NCI-H187 (cell line): Measurements from ENCODE around the gene COL6A1.

Source experiments
- DNase-seq, 2 experiments: peaks; one replicate each; lab custom pipeline; 2025; lab: John Stamatoyannopoulos, UW

The COL6A1 gene

DNA sequence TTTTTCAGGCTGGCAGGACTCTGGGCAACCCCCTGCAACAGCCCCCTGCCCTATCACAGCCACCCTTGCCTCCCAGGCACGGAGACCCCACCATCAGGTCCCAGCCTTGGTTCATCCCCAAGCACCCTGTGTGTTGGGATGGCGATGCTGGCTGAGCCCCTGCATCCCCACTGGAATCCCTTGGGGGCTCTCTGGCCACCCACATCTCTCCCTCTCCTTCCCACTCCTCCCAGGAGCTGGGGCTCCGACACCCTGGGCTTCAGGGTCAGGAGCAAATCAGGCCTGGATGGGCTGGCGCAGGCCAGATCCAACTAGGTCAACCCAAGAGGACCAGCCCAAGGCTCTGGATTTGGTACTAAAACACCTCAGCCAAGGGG is 25.9 kb downstream of the COL6A1 start:
- no peak for DNase-seq

DNA sequence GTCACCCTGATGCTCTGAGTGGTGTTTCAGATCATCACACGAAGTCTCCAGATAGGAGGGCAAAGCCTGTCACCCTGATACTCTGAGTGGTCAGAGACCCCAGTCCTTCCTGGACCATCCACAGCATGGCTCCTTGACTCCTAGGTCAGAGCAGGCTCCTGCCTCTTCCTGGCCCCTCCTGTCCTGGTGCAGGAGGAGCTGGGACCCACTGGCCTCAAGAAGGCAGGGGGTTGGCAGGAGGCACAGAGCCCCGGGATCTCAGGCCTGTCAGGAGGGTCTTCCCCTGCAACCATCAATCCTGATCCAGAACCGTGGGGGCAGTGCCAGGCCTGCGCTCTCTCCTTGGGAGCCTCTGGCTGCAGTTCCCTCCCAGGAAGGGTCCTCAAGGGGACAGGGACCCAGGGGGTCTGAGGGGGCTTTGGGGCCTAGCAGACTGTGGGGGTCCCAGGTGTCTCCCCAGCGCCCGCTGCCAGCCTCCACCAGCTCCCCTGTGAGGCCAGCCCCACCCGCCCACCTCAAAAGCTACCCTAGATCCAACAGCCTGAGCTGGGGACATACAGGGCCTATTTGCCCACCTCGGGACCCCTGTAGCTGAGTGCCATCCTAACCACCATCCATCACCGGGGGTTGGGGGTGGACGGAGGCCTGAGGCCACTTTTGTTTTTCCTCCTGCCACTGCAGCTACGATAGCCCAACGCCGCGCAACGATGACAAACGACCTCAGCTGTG is 27.5 kb downstream of the COL6A1 start:
- no peak for DNase-seq

DNA sequence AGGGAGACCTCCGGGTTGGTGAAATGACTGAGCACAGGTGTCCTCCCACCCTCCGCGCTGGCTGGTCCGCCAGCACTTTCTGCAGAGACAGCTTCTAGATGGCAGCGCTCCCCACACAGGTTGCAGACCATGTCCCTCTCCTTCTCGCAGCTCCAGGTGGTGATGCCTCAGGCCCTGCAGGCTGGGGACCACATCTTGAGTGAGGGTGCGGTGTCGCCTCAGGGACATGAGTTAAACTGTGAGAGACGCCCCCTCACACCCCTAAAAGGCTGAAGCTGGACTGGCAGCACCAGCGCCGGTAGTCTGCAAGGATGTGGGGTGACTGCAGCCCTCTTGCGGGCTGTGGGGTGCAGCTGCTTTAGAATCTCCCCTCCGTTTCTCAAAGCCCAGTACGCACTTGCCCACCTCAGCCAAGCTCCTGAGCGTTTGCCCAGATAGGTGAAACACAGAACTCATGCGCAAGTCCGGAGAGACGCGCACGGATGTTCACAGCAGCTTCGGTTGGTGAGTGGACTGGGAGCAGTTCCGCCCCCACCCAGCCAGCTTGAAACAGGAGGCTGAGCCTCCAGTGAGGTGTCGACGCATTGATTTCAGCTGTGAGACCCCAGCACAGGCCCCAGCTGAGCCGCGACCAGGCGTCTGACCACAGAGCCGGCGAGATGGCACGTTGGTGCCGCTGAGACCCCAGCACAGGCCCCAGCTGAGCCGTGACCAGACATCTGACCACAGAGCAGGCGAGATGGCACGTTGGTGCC is 28.6 kb downstream of the COL6A1 start:
- DNase-seq, result no peak

DNA sequence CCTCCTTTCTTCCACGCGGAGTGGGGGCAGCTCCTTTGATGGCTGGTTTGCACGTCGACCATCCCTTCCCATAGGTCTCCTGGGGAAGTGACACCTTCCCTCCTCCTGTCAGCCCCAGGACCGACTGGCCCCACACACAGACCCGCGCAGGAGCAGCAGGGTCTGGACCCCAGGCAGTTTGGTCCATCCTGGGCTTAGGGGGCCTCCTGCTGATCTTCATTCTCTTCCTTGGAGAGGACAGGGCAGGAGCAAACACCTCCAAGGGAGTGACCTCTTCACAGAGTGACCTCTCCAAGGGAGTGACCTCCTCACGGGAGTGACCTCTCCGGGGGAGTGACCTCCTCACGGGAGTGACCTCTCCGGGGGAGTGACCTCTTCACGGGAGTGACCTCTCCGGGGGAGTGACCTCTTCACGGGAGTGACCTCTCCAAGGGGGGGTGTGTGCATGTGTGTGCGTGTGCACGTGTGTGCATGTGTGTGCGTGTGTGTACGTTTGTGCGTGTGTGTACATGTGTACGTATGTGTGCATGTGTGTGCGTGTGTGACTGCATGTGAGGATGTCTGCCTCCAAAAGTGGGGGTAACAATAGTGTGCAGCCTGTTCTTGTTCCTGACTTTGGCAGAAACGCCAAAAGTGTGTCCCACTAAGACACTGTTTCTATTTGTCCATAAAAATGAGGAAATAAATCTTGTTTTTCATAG is 29.8 kb downstream of the COL6A1 start:
- DNase-seq, result no peak

DNA sequence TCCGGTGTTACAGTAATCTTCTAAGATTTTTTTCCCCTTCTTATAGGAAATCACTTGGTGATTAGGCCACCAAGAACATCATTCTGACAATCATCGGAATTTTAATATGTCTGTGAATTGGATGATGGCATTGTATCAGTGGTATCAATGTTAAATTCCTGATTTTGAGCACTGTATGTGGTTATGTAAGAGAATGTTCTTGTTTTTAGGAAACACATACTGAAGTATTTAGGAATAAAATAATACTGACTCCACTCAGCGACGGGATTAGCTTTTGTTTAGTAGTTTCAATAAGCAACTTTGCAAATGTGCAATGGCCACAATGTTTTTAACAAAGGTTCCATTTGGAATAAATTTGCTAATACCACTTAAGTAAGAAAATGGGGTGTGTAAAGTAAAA is 30.6 kb downstream of the COL6A1 start:
- no peak for DNase-seq

DNA sequence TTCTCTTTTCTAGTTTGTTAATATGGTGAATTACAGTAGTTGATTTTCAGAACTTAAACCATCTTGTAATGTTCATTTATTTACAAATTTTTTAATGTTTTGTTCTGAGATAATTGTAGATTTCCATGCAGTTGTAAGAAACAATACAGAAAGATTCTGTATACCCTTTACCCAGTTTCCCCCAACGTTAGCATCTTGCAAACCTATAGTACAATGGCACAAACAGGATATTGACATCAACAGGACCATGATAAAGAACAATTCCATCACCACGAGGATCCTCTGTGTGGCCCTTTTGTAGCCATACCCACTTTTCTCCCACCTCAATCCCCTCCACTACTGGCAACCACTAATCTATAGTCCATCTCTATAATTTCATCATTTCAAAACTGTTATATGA is 33.3 kb downstream of the COL6A1 start:
- DNase-seq, result no peak

DNA sequence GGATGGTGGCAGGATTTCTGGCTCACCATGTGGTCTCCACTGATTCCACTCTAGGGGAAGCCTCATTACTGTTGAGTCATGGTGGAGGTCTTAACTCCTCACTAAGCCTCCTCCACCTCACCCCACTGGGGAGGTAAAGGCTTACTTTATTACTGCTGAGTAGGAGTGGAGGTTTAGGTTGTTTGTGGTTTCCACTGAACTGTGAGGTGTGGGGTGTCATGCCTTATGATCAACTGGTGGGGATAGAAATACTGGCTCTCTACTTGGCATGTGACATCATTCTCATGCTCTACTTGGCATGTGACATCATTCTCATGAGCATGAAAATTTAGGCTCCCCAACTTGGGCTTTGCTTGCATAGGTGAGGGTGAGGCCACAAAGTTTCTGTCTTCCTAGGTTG is 35.6 kb downstream of the COL6A1 start:
- DNase-seq, result no peak

DNA sequence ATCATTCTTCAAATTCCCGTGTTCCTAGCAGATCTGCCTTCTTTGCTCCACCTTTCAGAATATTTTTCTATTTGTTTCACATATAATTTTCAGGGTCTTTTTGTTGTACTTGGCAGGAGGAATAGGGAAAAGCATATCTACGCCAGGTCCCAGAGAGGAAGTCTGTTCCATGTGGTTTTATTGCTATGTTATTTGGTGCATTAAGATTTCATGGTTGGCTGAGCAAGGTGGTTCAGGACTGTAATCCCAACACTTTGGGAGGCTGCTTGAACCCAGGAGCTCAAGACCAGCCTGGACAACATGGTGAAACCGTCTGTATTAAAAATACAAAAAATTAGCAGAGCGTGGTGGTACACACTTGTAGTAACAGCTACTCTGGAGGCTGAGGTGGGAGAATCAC is 36.1 kb downstream of the COL6A1 start:
- DNase-seq, result no peak

DNA sequence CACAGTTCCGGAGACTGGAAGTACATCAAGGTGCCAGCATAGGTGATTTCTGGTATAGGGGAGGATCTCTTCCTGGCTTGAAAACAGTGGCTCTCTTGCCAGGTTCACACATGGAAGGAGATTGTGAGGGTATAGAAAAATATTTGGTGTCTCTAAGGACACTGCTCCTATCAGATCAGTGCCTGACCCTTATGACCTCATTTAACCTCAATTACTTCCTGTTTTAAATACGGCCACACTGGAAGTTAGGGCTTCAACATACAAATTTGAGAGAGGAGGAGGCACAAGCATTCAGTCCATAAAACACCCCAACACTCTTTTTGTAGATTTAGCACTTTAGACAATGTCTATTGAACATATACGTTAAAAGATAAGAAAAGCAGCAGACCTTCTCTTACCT is 37.0 kb downstream of the COL6A1 start:
- DNase-seq, result no peak

DNA sequence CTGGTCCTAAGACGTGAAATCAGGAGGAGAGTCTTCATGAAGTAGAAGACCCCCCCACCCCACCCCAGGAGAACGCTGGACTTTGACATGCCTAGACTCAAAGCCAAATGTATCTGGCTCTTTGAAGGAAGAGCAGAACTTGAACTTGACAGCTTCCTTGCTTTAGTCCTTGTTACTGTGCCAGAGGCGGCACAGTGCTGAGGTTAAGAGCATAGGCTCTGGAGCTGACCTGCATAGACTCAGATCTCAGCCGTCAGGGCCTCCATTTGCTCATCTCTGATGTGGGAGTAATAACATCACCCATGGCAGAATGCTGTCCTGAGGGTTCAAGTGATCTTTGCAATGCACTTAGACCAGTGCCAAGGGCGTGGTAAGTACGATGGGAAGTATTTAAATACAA is 39.0 kb downstream of the COL6A1 start:
- DNase-seq, result no peak

DNA sequence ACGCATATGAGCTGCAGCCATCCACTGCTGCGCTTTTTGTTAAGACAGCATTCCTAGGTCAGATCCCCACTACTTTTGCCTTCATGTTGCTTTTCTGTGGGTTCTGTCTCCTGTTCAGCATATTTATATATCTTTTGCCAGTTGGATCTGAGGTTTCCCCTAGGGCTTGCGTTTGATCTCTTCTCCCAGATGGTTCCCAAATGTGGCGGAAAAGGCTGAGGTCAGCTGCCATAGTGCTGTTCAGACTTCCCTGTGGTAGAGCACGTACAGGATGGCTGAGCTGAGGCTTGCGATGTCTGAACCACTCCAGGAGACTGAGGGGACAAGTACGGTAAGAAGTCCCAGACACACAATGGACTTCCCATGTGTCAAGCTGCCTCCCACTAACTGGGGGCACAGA is 39.8 kb downstream of the COL6A1 start:
- no peak for DNase-seq

DNA sequence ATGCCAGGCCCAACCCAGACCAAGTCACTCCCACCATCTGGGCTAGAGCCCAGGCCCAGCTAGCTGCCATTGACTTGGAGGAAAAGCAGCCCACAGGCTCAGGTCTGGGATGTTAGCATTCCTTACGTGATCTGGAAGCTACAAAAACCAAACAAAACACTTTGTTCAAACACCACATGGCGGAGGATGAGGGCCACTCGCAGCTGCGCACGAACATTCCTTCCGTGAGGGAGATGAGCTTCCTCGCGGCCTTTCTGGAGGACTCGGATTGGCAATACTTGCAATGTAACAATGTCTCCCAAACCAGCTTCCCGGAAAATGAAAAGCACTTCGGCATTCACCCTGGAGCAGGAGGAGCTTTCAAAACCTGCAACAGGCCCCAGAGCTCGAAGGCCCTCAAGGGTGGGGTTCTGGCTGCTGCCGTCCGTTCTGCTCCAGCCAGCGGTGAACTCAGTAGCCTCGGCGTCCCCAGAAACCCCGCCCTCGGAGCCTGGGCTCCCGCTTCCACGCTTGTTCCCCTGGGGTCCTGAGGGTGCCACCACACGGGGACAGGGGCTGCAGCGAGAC is 40.5 kb downstream of the COL6A1 start:
- no peak for DNase-seq

DNA sequence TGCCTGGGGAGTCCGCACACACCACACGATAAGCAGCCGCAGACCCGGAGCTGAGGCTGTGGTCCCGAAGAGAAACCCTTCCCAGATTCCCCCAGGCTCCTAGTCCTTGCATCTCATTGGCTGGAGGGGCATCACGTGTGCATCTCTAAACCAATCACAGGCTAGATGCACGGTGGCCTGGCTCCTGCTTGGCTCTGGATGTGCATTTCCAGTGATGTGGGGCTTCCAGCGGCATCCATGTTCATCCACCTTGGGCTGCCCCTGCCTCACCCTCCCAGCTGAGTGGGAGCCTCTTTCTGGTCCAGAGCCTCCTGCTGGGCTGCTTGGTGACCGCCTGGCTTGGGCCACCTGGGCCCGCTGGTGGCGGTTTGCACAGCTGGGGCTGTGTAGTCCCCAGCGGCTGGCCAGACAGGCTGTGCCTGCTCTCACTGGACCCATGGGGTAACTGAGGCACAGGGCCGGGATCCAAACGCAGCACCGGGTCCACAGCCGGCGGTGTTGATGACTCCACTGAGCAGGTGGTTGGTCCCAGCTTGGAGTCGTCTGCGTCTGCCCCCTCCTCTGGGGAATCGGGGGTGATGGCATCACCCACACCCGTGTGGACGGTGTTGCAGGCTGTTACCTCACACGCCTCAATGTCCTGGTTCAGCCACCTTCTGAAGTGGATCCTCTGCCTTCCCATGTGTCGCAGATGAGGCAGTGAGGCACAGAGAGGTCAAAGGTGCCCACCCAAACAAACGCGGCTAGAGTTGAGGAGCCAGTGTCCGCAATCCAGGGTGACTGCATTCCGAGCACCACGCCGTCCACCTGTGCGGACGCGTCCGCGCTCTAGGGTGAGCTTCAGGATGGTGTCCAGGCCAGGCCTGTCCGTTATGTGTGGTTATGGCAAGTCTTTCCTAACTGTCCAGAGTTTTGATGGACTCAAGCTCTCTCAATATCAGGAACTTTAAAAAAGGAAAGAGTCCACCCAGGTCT is 41.3 kb downstream of the COL6A1 start:
- no peak for DNase-seq

DNA sequence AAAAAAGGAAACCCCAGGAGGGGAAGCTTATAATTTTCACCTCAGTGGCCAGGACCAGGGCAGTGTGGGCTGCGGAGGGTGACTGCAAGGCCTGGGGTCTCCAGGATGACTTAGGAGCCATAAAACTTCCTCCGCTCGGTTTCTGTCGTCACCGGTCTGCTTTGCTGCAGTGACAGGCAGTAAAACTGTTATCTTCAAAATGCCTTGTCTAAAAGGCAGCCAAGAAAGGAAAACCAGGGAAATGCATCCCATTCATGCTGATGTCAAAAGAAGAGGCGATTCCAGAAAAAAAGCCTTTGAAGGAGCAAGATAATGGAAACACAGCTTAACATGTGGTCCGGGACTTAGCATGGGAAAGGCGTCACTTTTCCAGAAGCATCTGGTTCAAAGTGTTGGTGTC is 42.0 kb downstream of the COL6A1 start:
- no peak for DNase-seq

DNA sequence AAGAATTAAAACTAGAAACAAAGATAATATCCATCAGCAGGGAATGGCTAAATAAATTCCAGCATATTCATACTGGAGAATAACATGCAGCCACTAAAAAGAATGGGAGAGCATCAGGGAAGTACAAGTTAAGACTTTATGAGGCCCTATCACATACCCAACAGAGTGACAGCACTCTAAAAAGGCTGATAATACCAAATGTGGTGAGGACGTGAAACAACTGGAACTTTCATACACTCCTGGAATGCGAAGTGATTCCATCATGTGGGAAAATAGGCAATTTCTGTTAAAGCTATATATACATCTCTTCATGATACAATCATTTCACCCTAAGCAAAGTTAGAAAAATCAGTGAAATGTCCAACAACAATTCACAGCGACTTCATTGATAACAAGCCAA is 42.6 kb downstream of the COL6A1 start:
- DNase-seq, result no peak

DNA sequence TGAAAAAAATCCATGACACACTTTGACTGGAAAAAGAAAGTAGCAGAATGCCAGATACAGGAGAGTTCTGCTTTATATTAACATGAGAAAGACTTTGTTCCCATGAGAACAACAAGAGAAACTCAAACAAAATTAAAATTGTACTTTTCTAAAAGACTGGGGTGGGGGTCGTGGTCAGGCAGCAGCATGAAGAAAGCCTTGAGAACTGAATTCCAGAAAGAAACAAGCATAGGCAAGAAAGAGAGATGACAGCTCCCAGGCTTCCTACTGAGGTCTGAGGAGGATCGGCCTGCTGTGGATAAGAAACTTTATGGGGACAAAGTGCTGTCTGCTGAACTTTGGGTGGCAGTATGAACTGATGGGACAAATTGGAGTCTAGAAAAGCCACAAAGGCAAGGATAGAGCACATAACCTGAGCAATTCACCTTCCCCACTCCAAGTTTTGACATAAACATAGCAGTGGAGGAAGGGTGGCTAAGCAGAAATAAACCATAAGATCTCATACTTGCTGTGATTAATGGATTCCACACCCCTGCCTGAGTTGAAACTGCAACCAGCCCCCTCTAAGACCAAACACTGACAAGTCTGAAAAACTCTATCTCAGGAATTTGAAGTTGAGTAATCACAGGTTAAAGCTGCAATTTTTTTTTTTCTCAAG is 43.7 kb downstream of the COL6A1 start:
- DNase-seq, result no peak

DNA sequence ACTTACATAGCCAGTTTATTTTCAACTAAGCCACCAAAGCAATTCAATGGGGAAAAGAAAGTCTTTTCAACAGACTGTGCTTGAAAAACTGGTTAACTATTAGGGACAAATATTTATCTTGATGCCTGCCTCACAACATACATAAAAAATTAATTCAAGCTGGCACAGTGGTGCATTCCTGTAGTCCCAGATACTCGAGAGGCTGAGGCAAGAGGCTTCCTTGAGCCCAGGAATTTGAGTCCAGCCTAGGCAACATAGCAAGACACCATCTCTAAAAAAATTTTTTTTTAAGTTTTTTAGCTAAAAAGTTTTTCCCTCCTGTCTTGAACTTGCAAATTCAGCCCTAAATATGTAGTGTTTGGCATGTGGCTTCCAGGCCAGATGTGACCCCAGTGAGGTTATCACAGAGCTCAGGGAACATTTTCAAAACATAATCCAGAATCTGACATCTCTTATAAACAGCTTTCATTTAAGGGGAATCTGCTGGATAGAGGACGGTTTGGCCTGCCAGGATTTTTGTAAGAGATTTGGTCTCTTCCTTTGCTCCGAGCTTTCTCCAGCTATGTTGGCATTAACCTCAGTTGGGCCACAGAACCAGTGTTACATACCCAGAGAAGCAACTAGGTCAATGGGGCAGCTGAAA is 46.4 kb downstream of the COL6A1 start:
- DNase-seq, result no peak

DNA sequence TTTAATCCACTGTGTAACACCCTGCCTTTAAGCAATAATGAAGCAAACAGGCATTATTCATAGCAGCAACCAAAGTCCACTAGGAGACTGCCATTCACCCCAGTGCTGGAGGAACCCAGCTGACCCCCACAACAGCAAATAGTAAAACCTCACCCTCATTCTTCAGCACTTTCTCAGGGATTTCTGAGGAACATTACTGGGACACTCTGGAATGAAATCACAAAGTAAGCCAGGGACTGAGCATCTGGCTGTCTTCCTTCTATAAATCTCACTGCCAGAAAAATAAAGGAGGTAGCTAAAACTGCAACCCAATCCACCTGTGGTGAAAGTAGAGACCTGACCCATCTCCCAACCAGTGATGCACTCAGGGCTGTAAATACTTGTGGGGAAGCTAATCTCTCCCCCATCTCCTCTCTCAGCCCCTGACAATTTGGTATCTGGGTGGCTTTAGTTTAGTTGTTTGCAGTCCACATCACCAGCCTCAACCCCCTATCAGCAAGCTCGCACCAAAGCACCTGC is 47.1 kb downstream of the COL6A1 start:
- DNase-seq, result no peak

DNA sequence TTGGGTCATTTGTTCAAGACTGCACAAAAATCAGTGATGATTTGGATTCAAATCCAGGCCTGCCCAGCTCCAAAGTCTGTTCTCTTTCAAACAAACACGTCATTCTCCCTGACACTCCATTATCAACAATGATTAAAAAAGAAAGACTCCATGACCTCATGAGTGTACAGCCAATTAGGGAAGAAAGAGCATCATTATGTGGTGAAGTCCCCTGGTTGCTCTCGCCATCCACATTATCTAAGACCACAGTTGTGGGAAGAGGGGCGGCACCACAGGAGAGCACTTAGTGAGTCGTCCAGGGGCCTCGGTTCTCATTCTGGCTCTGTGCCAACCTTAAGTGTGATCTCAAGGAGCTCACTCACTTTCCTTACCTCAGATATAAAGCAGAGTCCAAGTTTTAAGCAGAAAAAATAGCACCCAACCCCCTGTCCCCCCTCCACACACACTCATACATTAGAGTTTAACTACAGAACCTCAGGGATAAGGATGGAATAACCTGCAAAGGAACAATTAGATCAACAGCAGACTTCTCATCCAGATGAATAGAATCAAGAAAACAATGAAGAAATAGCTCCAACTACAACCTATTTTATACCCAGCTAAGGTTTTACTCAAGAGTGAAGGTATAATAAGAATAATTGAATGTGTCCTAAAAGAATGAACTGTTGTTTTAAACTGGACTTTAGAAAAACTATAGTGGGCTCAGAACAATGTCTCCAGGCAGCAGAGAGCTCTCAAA is 47.8 kb downstream of the COL6A1 start:
- DNase-seq, result no peak

DNA sequence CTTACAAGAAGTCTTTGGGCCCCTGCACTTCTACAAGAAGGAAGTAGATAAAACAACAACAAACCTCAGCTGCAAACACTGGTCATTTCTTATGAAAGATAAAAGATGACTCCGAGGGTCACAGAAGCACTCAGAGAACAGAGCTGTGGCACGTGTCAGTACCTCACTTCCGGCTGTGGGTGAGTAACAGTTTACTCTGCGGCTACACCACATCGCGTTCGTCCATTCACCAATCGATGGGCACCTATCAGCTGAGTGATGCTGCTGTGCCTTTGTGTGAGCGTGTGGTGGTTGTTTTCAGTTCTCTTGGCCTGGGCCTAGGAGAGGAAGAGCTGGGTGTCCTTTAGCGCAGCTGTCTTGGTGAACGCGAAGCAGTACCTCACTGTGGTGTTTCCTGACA is 49.9 kb downstream of the COL6A1 start:
- no peak for DNase-seq
